ENCODE data around the gene STRIP2. TPM values are rescaled to one million over a fixed set of nuclear protein-coding genes. Genes with fewer than 3 reads are reported as not detected.

STRIP2 gene
- total and polyA plus RNA-seq, 9 of the 15 experiments (the other 6 are each of a cell fraction or from before 2014, with no cell fraction given) = 10.1 to 81.8 (median 42.3) TPM

- TF ChIP-seq ZBTB2 (IDR thresholded peaks at IDR 0.05) (no peak; the same call in 1 of the 2 replicates), CHAMP1 (IDR thresholded peaks at IDR 0.05) (no peak; the same call in none of the 2 replicates), ZNF644 (tag; IDR thresholded peaks at IDR 0.05; ENCODE audit: low read depth) (0 out of 2 replicates have a peak, but pooled peaks have one; percentile 15), ZNF75A (CRISPR knock-in tag; IDR thresholded peaks at IDR 0.05) (no peak; the same call in none of the 2 replicates), JUND (IDR thresholded peaks at IDR 0.05; ENCODE audit: borderline replicate concordance, low read depth, low read length) (peak; percentile 94), JUND (tag; IDR thresholded peaks at IDR 0.05; ENCODE audit: borderline replicate concordance, low read depth, low read length) (peak; percentile 95), FOXJ3 (CRISPR knock-in tag; IDR thresholded peaks at IDR 0.05) (no peak), ZNF695 (CRISPR knock-in tag; IDR thresholded peaks at IDR 0.05) (no peak), MBD1 (CRISPR knock-in tag; IDR thresholded peaks at IDR 0.05) (no peak), DPF2 (IDR thresholded peaks at IDR 0.05) (peak; percentile 99), ZNF778 (CRISPR knock-in tag; IDR thresholded peaks at IDR 0.05) (no peak), ZNF584 (CRISPR knock-in tag; IDR thresholded peaks at IDR 0.05; ENCODE audit: low read depth) (peak; percentile 90; the same call in 1 of the 2 replicates), ATF4 (CRISPR knock-in tag; IDR thresholded peaks at IDR 0.05) (peak; percentile 70), EP300 (IDR thresholded peaks at IDR 0.05; ENCODE audit: low read length) (peak; percentile 96), HMG20B (CRISPR knock-in tag; IDR thresholded peaks at IDR 0.05) (no peak), CCNT2 (IDR thresholded peaks at IDR 0.05; ENCODE audit: borderline replicate concordance, extremely low read depth, insufficient read length, low read depth, low read length) (peak; percentile 68), NR0B1 (IDR thresholded peaks at IDR 0.05; ENCODE audit: partially characterized antibody) (no peak), ZC3H8 (IDR thresholded peaks at IDR 0.05) (no peak), TRIM28 (IDR thresholded peaks at IDR 0.05) (peak; percentile 87), HCFC1 (IDR thresholded peaks at IDR 0.05; ENCODE audit: low read depth, low read length) (no peak; the same call in 1 of the 2 replicates), ZC3H11A (IDR thresholded peaks at IDR 0.05; ENCODE audit: low read depth, low read length) (no peak)
Observed at GRCh38 chr7:129438839-129439651, 4.8 kb downstream of the STRIP2 start (continued).

All from K562 (cell line).